HG02840 (cell line): ENCODE measurements around the gene PFN3.

ENCODE experiments used
- ATAC-seq: cut with Tn5 transposase; IDR thresholded peaks from one replicate; pipeline ENCODE4 v1.9.1; 2021; ENCODE audit warnings: mild to moderate bottlenecking, moderate library complexity, moderate number of reproducible peaks; ENCODE audit not compliant: unreplicated experiment, low FRiP score

Gene PFN3

GRCh38 chr5:177439518-177440053 lies 39.1 kb upstream of the PFN3 start:
- ATAC-seq = no peak

GRCh38 chr5:177438468-177438867 lies 38.0 kb upstream of the PFN3 start:
- ATAC-seq = no peak

- no peak for ATAC-seq
Observed at GRCh38 chr5:177437623-177438022, 37.2 kb upstream of the PFN3 start.

GRCh38 chr5:177435847-177436536 lies 35.5 kb upstream of the PFN3 start:
- ATAC-seq = no peak

GRCh38 chr5:177434942-177435738 lies 34.7 kb upstream of the PFN3 start:
- no peak for ATAC-seq

- ATAC-seq = no peak
Observed at GRCh38 chr5:177434437-177434836, 34.0 kb upstream of the PFN3 start.

- no peak for ATAC-seq
Observed at GRCh38 chr5:177433658-177434217, 33.3 kb upstream of the PFN3 start.

- ATAC-seq = no peak
Observed at GRCh38 chr5:177432839-177433657, 32.6 kb upstream of the PFN3 start.

GRCh38 chr5:177432143-177432838 lies 31.8 kb upstream of the PFN3 start:
- ATAC-seq = no peak

- ATAC-seq = peak; percentile 41
Observed at GRCh38 chr5:177431317-177432142, 31.1 kb upstream of the PFN3 start.

- ATAC-seq = no peak
Observed at GRCh38 chr5:177430972-177431316, 30.5 kb upstream of the PFN3 start.

- ATAC-seq = no peak
Observed at GRCh38 chr5:177430140-177430951, 29.9 kb upstream of the PFN3 start.

- ATAC-seq = no peak
Observed at GRCh38 chr5:177429248-177430040, 29.0 kb upstream of the PFN3 start.

- no peak for ATAC-seq
Observed at GRCh38 chr5:177428574-177429217, 28.2 kb upstream of the PFN3 start.

- ATAC-seq = no peak
Observed at GRCh38 chr5:177427919-177428573, 27.6 kb upstream of the PFN3 start.

- ATAC-seq = no peak
Observed at GRCh38 chr5:177427211-177427822, 26.9 kb upstream of the PFN3 start.
